ENCODE measurements around the gene WDR53. TPM values are rescaled to one million over a fixed set of nuclear protein-coding genes. Genes with fewer than 3 reads are reported as not detected.

Gene WDR53
- polyA plus RNA-seq, 2 of the 4 experiments (the other 2 are of a cell fraction): 10.8 to 12.0 TPM

Small RNA genes within 50 kb of the gene (small RNA-seq; reads per million reads assigned to genes)
- gene RPS29P3: 0 reads per million in 6 experiments

Other genes with a start within 250 kb of the WDR53 start
- 5.2 and 6.6 TPM in 2 replicates for gene TM4SF19, start 230.2 kb downstream of the WDR53 start, polyA plus RNA-seq (2011; rRNA removed)
- 3.9 to 4.4 TPM (median 4.0 TPM) in 3 replicates for gene TM4SF19, start 230.2 kb downstream of the WDR53 start, polyA plus RNA-seq (2017; fragmentation: RNase III; extraction: RNeasy Plus Mini Kit Qiagen cat#74134 plus additional on column Dnase treatment)
- 14.2 and 14.5 TPM in 2 replicates for gene UBXN7, start 136.1 kb downstream of the WDR53 start, polyA plus RNA-seq (2011; rRNA removed)
- gene UBXN7, start 136.1 kb downstream of the WDR53 start, polyA plus RNA-seq (2017; fragmentation: RNase III; extraction: RNeasy Plus Mini Kit Qiagen cat#74134 plus additional on column Dnase treatment): 7.5 to 7.9 TPM (median 7.9 TPM) in 3 replicates
- gene RNF168, start 64.8 kb downstream of the WDR53 start, polyA plus RNA-seq (2011; rRNA removed): 3.8 and 5.7 TPM in 2 replicates
- gene RNF168, start 64.8 kb downstream of the WDR53 start, polyA plus RNA-seq (2017; fragmentation: RNase III; extraction: RNeasy Plus Mini Kit Qiagen cat#74134 plus additional on column Dnase treatment): 5.1 to 6.0 TPM (median 5.9 TPM) in 3 replicates
- gene SMCO1, start 53.2 kb downstream of the WDR53 start, polyA plus RNA-seq (2011; rRNA removed): not detected in 2 replicates
- gene SMCO1, start 53.2 kb downstream of the WDR53 start, polyA plus RNA-seq (2017; fragmentation: RNase III; extraction: RNeasy Plus Mini Kit Qiagen cat#74134 plus additional on column Dnase treatment): not detected in 3 replicates
- gene FBXO45, start 106 bp upstream of the WDR53 start, polyA plus RNA-seq (2011; rRNA removed): 12.8 and 19.4 TPM in 2 replicates
- 6.6 to 7.4 TPM (median 6.8 TPM) in 3 replicates for gene FBXO45, start 106 bp upstream of the WDR53 start, polyA plus RNA-seq (2017; fragmentation: RNase III; extraction: RNeasy Plus Mini Kit Qiagen cat#74134 plus additional on column Dnase treatment)
- gene NRROS, start 71.1 kb upstream of the WDR53 start, polyA plus RNA-seq (2011; rRNA removed): not detected in 2 replicates
- gene NRROS, start 71.1 kb upstream of the WDR53 start, polyA plus RNA-seq (2017; fragmentation: RNase III; extraction: RNeasy Plus Mini Kit Qiagen cat#74134 plus additional on column Dnase treatment): not detected in 3 replicates
- 4.2 and 5.3 TPM in 2 replicates for gene CEP19, start 143.7 kb upstream of the WDR53 start, polyA plus RNA-seq (2011; rRNA removed)
- 3.6 to 4.5 TPM (median 4.2 TPM) in 3 replicates for gene CEP19, start 143.7 kb upstream of the WDR53 start, polyA plus RNA-seq (2017; fragmentation: RNase III; extraction: RNeasy Plus Mini Kit Qiagen cat#74134 plus additional on column Dnase treatment)
- gene PIGX, start 143.8 kb upstream of the WDR53 start, polyA plus RNA-seq (2011; rRNA removed): 36.2 and 45.2 TPM in 2 replicates
- gene PIGX, start 143.8 kb upstream of the WDR53 start, polyA plus RNA-seq (2017; fragmentation: RNase III; extraction: RNeasy Plus Mini Kit Qiagen cat#74134 plus additional on column Dnase treatment): 22.3 to 23.6 TPM (median 23.0 TPM) in 3 replicates
- gene PAK2, start 171.3 kb upstream of the WDR53 start, polyA plus RNA-seq (2011; rRNA removed): 49.8 and 61.8 TPM in 2 replicates
- 33.0 to 35.3 TPM (median 34.4 TPM) in 3 replicates for gene PAK2, start 171.3 kb upstream of the WDR53 start, polyA plus RNA-seq (2017; fragmentation: RNase III; extraction: RNeasy Plus Mini Kit Qiagen cat#74134 plus additional on column Dnase treatment)